IMR-90 (cell line): ENCODE results near the gene GPAT3.

Source experiments
- CEBPB ChIP-seq: IDR thresholded peaks from 2 replicates; pipeline ENCODE4 v1.6.1; 2012; ENCODE audit warnings: low read depth, low read length, improper control_type of control experiment
- CHD1 ChIP-seq: IDR thresholded peaks from 2 replicates; pipeline ENCODE4 v1.6.1; 2012; ENCODE audit warnings: low read depth, low read length, improper control_type of control experiment
- MAZ ChIP-seq: IDR thresholded peaks from 2 replicates; pipeline ENCODE4 v1.6.1; 2012; ENCODE audit warnings: low read depth, mild to moderate bottlenecking, low read length, improper control_type of control experiment, moderate library complexity, borderline replicate concordance
- MXI1 ChIP-seq: IDR thresholded peaks from 2 replicates; pipeline ENCODE4 v1.6.1; 2012; ENCODE audit warnings: low read depth, mild to moderate bottlenecking, low read length, moderate library complexity, borderline replicate concordance
- NFE2L2 ChIP-seq: fragments of 150-350 bp; IDR thresholded peaks from 2 replicates; pipeline ENCODE4 v1.6.1; 2016; ENCODE audit warnings: low read depth, mild to moderate bottlenecking, low read length
- POLR2A ChIP-seq: IDR thresholded peaks from 2 replicates; pipeline ENCODE4 v1.6.1; 2012; ENCODE audit warnings: mild to moderate bottlenecking, low read depth, low read length
- RAD21 ChIP-seq: IDR thresholded peaks from 2 replicates; pipeline ENCODE4 v1.6.1; 2012; ENCODE audit warnings: low read length, improper control_type of control experiment
- RFX5 ChIP-seq: IDR thresholded peaks from 2 replicates; pipeline ENCODE4 v1.8.0; 2012; ENCODE audit warnings: low read depth, mild to moderate bottlenecking, low read length, moderate library complexity
- TF ChIP-seq, protein P1 (sequence below): conservative IDR thresholded peaks from 2 replicates; pipeline ENCODE4 v1.5.1; 2012; ENCODE audit warnings: mild to moderate bottlenecking, low read depth, low read length, improper control_type of control experiment
- TF ChIP-seq, protein P2 (sequence below): fragments of 150-350 bp; IDR thresholded peaks from 2 replicates; pipeline ENCODE4 v1.6.1; 2017; ENCODE audit warnings: mild to moderate bottlenecking, antibody characterized with exemption, low read length, low read depth

DNA sequence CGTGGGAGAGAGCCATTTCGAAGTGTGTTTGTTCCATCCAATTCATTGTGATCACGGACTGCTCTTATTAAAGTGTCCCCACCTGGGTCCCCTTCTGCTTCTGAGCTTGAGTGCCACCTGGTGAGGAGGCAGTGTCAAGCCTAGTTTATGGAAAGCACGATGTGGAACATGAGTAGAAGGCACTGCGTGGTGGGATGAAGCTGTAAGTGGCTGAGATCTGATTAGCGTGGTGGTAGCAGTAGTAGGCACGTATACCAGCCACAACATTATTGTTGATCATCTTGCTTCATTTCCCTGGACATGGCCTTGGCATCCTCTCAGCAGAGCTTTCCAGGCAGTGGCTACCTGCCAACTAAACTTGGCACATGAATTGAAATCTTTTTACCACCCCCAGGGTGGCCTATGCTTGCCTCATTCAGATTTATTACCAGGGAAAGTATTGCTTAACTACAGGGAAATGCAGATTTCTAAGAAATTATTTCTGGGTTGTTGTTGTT is 46.4 kb downstream of the GPAT3 start:
- no peak for TF ChIP-seq MXI1
- TF ChIP-seq, protein P1, sequence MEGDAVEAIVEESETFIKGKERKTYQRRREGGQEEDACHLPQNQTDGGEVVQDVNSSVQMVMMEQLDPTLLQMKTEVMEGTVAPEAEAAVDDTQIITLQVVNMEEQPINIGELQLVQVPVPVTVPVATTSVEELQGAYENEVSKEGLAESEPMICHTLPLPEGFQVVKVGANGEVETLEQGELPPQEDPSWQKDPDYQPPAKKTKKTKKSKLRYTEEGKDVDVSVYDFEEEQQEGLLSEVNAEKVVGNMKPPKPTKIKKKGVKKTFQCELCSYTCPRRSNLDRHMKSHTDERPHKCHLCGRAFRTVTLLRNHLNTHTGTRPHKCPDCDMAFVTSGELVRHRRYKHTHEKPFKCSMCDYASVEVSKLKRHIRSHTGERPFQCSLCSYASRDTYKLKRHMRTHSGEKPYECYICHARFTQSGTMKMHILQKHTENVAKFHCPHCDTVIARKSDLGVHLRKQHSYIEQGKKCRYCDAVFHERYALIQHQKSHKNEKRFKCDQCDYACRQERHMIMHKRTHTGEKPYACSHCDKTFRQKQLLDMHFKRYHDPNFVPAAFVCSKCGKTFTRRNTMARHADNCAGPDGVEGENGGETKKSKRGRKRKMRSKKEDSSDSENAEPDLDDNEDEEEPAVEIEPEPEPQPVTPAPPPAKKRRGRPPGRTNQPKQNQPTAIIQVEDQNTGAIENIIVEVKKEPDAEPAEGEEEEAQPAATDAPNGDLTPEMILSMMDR = no peak
- TF ChIP-seq POLR2A = no peak
- TF ChIP-seq, protein P2, sequence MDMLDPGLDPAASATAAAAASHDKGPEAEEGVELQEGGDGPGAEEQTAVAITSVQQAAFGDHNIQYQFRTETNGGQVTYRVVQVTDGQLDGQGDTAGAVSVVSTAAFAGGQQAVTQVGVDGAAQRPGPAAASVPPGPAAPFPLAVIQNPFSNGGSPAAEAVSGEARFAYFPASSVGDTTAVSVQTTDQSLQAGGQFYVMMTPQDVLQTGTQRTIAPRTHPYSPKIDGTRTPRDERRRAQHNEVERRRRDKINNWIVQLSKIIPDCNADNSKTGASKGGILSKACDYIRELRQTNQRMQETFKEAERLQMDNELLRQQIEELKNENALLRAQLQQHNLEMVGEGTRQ = no peak
- TF ChIP-seq RFX5 = no peak
- no peak for TF ChIP-seq CHD1
- no peak for TF ChIP-seq RAD21
- no peak for TF ChIP-seq CEBPB
- TF ChIP-seq NFE2L2 = no peak
- TF ChIP-seq MAZ = no peak
